Skeletal muscle tissue (tissue), 4 donors: ENCODE results near the gene MEGF11. TPM values are rescaled to one million over a fixed set of nuclear protein-coding genes. Genes with fewer than 3 reads are reported as not detected.

Source experiments
- H3K27ac ChIP-seq: one replicate; pipeline ENCODE4 v1.7.0; 2013; ENCODE audit warnings: mild to moderate bottlenecking, low read depth, low read length, inconsistent platforms
- H3K27me3 ChIP-seq, 3 donors: one replicate each; pipeline ENCODE4 v1.7.0; 2013; ENCODE audit warnings: low read length in 3 of 3; ENCODE audit not compliant: control insufficient read depth in 3 of 3, insufficient read depth in 3 of 3
- H3K36me3 ChIP-seq, 3 donors: one replicate each; pipeline ENCODE4 v1.7.0; 2013; ENCODE audit warnings: low read length in 3 of 3; ENCODE audit not compliant: control insufficient read depth in 3 of 3, insufficient read depth in 3 of 3
- H3K4me1 ChIP-seq, 3 donors: one replicate each; pipeline ENCODE4 v1.7.0; 2013; ENCODE audit warnings: low read length in 3 of 3, mild to moderate bottlenecking in 3 of 3; ENCODE audit not compliant: control insufficient read depth in 3 of 3, insufficient read depth in 3 of 3
- H3K4me3 ChIP-seq, 3 donors: one replicate each; pipeline ENCODE4 v1.7.0; 2013; ENCODE audit warnings: low read length in 3 of 3
- H3K9ac ChIP-seq, 3 donors: one replicate each; pipeline ENCODE4 v1.7.0; 2013; ENCODE audit warnings: low read length in 3 of 3, mild to moderate bottlenecking in 3 of 3, moderate library complexity in 2 of 3, low read depth in 1 of 3
- H3K9me3 ChIP-seq, 3 donors: one replicate each; pipeline ENCODE4 v1.7.0; 2013; ENCODE audit warnings: low read length in 3 of 3; ENCODE audit not compliant: control insufficient read depth in 3 of 3
- total RNA-seq: library from RNA; depleted of rRNA; stranded (reverse); fragments of >200 nt; gene quantifications from one replicate; pipeline ENCODE4 v1.2.3, GENCODE V29; 2014
- donor health status: Osteomylitis.

The MEGF11 gene
- total RNA-seq, 1 donor from 2014 or later = 0.52 TPM

DNA sequence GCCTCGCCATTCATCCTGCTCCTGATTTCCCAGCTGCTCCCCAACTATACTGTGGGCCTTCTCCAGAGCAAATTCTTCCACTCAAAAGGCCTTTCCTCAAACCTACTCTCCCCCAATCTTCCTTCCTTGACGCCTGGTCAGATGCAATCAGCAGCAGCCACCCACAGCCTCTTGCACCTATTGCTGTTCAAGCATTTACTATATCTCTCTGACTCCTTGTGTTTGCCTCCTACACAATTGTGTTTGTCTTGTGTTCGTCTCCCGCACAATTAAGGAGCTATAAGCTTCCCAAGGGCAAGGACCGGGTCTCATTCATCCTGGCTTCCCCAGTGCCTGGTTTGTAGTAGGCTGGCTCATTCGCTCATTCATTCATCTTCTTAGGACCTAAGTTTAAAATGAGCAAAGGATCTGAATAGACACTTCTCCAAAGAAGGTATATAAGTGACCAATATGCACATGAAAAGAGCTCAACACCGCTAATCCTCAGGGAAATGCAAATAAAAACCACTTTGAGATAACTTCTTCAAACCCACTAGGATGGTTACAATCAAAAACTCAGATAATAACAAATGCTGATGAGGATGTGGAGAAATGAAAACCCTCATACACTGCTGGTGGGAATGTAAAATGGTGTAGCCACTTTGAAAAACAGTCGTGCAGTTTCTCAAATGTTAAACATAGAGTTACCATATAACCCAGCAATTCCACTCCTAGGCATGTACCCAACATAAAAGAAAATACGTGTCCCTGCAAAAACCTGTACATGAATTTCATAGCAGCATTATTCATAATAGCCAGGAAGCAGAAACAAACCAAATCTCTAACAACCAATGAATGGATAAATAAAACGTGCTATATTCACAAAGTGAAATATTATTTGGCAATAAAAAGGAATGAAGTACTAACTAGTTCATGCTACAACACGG, 31.0 kb downstream of the MEGF11 start:
- no peak overlapping the region for H3K4me3 ChIP-seq
- no peaks in the 10 kb centered on the region for H3K9me3 ChIP-seq
- no peaks in the 10 kb centered on the region for H3K36me3 ChIP-seq
- H3K9ac ChIP-seq = no peak overlapping the region
- H3K4me1 ChIP-seq = no peaks in the 10 kb centered on the region
- H3K27ac ChIP-seq = no peak overlapping the region
- peaks cover 4 to 7% (median 6%) of the 10 kb centered on the region in 3 donors for H3K27me3 ChIP-seq

DNA sequence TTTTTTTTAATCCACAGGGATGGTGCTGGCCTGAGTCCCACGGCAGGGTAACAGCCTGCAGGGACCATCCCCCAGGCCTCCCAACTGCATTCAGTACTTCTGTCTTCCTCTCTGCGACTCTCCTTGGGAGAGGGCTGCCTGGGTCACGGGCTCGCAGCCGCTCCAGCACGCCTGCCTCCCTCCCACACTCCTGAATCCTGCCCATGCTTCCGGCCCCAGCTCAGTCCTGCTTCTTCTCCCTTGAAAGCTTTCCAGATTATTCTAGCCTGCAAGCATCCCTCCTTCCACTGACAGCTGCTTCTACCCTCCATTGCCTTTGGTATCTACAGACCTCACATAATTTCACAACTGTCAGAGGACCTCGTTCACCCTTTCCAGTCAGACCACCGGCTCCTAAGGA, 32.4 kb downstream of the MEGF11 start:
- Histone ChIP-seq H3K4me3 (no peak overlapping the region), H3K27ac (no peak overlapping the region), H3K36me3 (no peaks in the 10 kb centered on the region), H3K9me3 (no peaks in the 10 kb centered on the region), H3K4me1 (no peaks in the 10 kb centered on the region), H3K9ac (no peak overlapping the region), H3K27me3 (peaks cover 0 to 12% (median 7%) of the 10 kb centered on the region in 3 donors)

DNA sequence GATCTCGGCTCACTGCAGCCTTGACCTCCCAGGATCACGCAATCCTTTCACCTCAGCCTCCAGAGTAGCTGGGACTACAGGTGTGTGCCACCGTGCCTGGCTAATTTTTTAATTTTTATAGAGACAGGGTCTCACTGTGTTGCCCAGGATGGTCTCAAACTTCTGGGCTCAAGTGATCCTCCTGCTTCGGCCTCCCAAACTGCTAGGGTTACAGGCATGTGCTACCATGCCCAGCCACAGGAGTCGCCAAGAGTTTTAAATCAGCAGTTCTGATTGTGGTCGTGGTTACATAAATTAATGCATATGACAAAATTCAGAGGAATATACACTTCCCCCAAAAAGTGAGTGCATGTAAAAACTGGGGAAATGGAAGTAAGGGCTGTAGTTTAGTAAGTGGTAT, 32.9 kb downstream of the MEGF11 start:
- Histone ChIP-seq H3K27me3 (peaks cover 0 to 12% (median 7%) of the 10 kb centered on the region in 3 donors), H3K4me1 (no peaks in the 10 kb centered on the region), H3K36me3 (no peaks in the 10 kb centered on the region)

DNA sequence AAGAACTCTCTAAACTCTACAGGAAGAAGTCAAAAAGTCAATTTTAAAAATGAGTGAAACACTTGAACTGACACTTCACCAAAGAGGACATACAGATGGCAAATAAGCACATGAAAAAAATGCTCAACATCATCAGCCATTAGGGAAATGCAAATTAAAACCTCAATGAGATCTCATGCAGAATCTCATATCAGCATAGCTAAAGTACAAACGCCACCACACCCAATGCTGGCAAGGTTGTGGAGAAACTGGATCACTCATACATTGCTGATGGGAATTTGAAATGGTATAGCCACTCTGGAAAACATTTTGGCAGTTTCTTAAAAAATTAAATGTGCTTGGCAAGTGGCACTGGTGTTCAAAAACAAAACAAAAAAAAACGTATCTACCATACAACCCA, 34.2 kb downstream of the MEGF11 start:
- Histone ChIP-seq H3K9me3 (no peaks in the 10 kb centered on the region), H3K36me3 (no peaks in the 10 kb centered on the region), H3K4me3 (no peak overlapping the region), H3K9ac (no peak overlapping the region), H3K4me1 (no peaks in the 10 kb centered on the region), H3K27ac (no peak overlapping the region), H3K27me3 (peaks cover 0 to 17% (median 7%) of the 10 kb centered on the region in 3 donors)

More for the DNA sequence above, 32.9 kb downstream of the MEGF11 start:
- no peak overlapping the region for H3K9ac ChIP-seq
- H3K4me3 ChIP-seq = no peak overlapping the region
- no peak overlapping the region for H3K27ac ChIP-seq
- no peaks in the 10 kb centered on the region for H3K9me3 ChIP-seq

DNA sequence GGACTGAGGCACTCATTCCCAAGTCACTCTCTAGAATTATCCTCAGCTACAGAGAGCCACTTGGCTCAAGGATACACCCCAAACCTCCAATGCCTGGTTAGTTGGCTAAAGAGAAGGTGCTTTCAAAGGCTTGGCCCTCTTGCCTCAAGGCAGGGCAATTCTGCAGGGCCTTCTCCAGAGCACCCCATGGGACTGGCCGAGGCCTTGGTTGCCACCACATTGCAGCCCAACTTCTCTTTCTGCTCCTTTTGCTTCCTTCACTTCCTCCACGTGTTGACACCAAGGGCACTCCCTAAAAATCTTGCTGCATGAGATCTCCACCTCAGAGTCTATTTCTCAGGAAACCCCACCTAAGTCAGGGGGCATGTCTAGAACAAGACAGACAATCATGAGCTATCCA, 36.7 kb downstream of the MEGF11 start:
- H3K27me3 ChIP-seq = peaks cover 0 to 19% (median 3%) of the 10 kb centered on the region in 3 donors
- H3K4me3 ChIP-seq = no peak overlapping the region
- H3K36me3 ChIP-seq = no peaks in the 10 kb centered on the region
- H3K9me3 ChIP-seq = no peaks in the 10 kb centered on the region
- H3K4me1 ChIP-seq = no peaks in the 10 kb centered on the region
- H3K9ac ChIP-seq = no peak overlapping the region
- no peak overlapping the region for H3K27ac ChIP-seq

DNA sequence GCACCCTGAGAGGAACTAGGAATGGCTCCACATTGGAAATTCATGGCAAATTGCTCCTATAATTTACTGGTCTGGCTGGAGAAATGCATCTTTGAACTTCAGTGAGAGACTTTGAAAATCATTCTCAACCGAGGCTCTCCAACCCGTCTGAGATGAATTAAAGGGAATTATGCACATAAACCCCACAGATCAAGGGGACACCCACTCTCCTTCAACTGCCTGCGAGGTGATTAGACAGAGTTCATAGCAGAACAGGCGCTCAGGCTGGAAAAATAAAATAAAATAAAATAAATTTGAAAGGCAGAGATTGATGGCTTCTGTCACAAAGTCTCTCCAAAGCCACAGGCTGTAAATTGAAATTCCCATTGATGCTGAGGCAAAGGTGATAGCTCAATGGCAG, 37.7 kb downstream of the MEGF11 start:
- H3K27me3 ChIP-seq = peaks cover 0 to 16% (median 3%) of the 10 kb centered on the region in 3 donors
- no peak overlapping the region for H3K9ac ChIP-seq
- H3K27ac ChIP-seq = no peak overlapping the region
- no peaks in the 10 kb centered on the region for H3K9me3 ChIP-seq
- no peaks in the 10 kb centered on the region for H3K36me3 ChIP-seq
- no peaks in the 10 kb centered on the region for H3K4me1 ChIP-seq
- H3K4me3 ChIP-seq = no peak overlapping the region

DNA sequence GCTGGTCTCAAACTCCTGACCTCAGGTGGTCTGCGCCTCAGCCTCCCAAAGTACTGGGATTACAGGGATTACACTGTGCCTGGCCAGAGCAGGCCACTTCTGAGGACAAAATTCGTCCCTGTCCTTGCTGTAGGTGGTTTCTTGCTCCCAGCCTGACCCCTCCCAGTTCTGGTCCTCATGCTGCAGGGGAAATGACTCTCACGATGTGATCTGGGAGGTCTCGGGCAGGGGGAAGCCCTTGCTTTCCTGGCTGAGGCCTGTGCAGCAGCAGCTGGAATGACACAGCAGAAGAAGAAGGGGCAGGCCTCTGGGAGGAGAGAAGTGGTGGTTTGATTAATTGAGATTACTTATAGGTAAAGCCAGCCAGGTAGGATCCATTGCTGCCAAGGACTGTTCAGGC, 39.3 kb downstream of the MEGF11 start:
- H3K4me3 ChIP-seq = no peak overlapping the region
- no peaks in the 10 kb centered on the region for H3K4me1 ChIP-seq
- H3K27ac ChIP-seq = no peak overlapping the region
- H3K36me3 ChIP-seq = no peaks in the 10 kb centered on the region
- H3K9me3 ChIP-seq = no peaks in the 10 kb centered on the region
- no peak overlapping the region for H3K9ac ChIP-seq
- H3K27me3 ChIP-seq = peaks cover 0 to 16% (median 3%) of the 10 kb centered on the region in 3 donors

DNA sequence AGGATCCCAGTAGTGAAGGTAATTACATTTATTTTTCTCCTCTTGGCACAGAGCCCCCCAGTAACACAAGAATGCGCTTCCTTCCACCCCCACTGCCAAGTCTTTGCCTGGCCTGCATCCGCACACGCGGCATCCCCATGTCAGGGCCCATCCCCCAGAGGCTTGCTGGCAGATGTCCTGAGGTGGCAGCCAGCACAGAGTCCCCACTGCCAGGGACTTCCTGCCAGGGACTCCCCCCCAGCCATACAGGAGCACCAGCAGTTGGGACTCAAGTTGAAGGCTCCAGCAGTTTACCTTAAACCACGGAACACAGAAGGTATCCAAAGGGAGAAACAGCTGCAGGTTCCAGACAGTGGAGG, 41.0 kb downstream of the MEGF11 start:
- peaks cover 0 to 16% (median 0%) of the 10 kb centered on the region in 3 donors for H3K27me3 ChIP-seq
- H3K9ac ChIP-seq = no peak overlapping the region
- H3K4me1 ChIP-seq = no peaks in the 10 kb centered on the region
- no peaks in the 10 kb centered on the region for H3K36me3 ChIP-seq
- no peak overlapping the region for H3K27ac ChIP-seq
- H3K4me3 ChIP-seq = no peak overlapping the region
- H3K9me3 ChIP-seq = no peaks in the 10 kb centered on the region

DNA sequence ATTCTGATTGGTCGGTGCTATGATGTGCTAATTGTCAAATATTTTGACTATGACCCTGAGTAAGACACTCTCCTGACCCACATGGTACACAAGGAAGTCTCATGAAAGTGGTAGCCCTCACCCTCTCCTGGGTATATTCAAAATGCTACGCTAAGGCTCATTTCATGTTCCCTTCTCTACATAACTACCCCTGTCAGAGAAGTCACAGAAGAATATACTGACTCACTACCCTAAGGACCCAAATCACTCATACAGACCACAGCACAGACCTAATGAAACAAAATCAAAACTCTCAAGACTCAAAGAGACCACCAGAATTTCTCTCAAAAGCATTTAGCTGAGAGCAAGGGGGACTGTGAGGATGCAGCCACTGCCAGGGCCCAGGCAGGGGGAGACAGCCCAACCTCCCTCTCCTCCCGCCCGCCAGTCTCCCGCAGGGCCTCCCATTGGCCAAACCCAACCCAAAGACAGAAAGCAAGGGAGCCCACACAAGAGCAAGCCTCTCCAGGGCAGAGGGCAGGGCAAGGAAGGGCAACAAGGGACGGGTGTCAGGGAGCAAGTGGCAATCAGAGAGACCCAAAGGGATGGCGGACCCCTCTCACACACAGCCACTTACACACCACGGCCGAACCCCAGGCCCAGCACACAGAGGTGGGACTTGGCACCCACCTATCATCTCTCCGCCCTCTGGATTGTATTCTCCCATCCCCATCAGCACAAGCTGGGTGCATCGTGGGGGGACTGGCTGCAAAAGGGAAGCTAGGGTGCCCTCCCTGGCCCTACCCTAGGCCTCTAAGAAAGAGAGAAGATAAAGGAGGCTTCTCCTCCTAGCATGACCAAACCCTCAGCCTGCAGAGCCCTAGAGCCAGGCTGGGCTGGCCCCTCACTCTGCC, 41.6 kb downstream of the MEGF11 start:
- H3K27ac ChIP-seq = no peak overlapping the region
- peaks cover 0 to 16% (median 0%) of the 10 kb centered on the region in 3 donors for H3K27me3 ChIP-seq
- H3K4me1 ChIP-seq = no peaks in the 10 kb centered on the region
- no peaks in the 10 kb centered on the region for H3K36me3 ChIP-seq
- peaks cover 0 to 2% (median 0%) of the 10 kb centered on the region in 3 donors for H3K9me3 ChIP-seq
- H3K9ac ChIP-seq = no peak overlapping the region
- H3K4me3 ChIP-seq = no peak overlapping the region

DNA sequence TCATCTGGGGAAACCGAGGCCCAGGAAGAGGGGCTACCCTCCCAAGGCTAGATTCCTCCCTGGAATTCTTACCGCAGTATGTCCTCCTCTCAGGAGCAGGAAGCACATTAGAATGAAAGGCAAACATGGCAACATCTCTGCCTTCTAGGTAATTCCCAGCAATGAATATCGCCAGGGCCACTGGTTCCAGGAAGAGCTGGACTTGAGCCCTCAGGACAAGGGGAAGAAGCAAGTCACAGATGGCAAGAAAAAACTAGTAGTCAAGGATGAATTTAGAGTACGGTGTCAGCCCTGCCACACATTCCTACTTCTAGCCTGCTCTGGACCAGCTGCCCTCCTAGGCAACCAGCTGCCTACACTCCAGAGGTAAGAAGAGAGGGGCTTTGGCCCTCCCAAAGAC, 42.9 kb downstream of the MEGF11 start:
- Histone ChIP-seq H3K27ac (no peak overlapping the region), H3K4me1 (no peaks in the 10 kb centered on the region), H3K36me3 (no peaks in the 10 kb centered on the region), H3K4me3 (no peak overlapping the region), H3K9me3 (peaks cover 0 to 4% (median 0%) of the 10 kb centered on the region in 3 donors), H3K27me3 (peaks cover 0 to 11% (median 0%) of the 10 kb centered on the region in 3 donors), H3K9ac (no peak overlapping the region)
